HCT116 (cell line): ENCODE measurements around the gene WDR45B.

Experiments
- POLR2A ChIP-seq: IDR thresholded peaks from 2 replicates; pipeline ENCODE4 v1.7.0; 2011; ENCODE audit warnings: borderline replicate concordance; ENCODE audit not compliant: insufficient read depth, insufficient read length; ENCODE audit errors: extremely low read depth
- ZNF274 ChIP-seq: fragments of 200-500 bp; sonication (Bioruptor generic); IDR thresholded peaks from 2 replicates; pipeline ENCODE4 v1.6.1; 2014; ENCODE audit warnings: mild to moderate bottlenecking, low read depth, low read length, inconsistent platforms
- TF ChIP-seq, protein P1 (sequence below), 3 experiments: fragments of 200-600 bp in 1 of 3; sonication (generic) in 1 of 3; IDR thresholded peaks in 2 of 3; conservative IDR thresholded peaks in 1 of 3; 2 replicates each; pipeline ENCODE4 v1.5.1; 2012 to 2017; ENCODE audit warnings: low read depth in 2 of 3, low read length in 2 of 3, antibody characterized with exemption in 1 of 3, borderline replicate concordance in 1 of 3, control low read depth in 1 of 3, mild to moderate bottlenecking in 1 of 3, mixed read lengths in 1 of 3, mixed run types in 1 of 3, moderate library complexity in 1 of 3; ENCODE audit not compliant: insufficient read depth in 1 of 3

DNA sequence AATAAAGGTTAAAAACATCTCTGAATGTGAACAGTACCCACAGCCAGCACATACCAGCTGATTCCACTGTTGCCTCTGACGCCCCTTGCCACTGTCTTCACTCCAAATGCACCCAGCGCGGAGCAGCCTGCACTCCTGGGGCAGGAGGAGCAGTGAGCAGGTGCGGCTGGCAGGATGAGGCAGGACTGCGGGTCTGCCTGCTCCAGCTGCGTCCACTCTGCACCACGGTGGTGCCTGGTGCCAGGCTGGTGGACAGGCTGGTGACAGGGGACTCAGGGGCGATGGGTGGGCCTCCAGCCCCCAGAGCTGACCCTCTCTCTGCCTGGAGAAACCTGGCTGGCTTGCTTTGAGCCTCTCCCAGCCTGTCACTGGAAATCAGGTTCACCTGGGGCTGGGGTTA lies 40.8 kb upstream of the WDR45B start:
- TF ChIP-seq POLR2A = no peak
- TF ChIP-seq, protein P1, sequence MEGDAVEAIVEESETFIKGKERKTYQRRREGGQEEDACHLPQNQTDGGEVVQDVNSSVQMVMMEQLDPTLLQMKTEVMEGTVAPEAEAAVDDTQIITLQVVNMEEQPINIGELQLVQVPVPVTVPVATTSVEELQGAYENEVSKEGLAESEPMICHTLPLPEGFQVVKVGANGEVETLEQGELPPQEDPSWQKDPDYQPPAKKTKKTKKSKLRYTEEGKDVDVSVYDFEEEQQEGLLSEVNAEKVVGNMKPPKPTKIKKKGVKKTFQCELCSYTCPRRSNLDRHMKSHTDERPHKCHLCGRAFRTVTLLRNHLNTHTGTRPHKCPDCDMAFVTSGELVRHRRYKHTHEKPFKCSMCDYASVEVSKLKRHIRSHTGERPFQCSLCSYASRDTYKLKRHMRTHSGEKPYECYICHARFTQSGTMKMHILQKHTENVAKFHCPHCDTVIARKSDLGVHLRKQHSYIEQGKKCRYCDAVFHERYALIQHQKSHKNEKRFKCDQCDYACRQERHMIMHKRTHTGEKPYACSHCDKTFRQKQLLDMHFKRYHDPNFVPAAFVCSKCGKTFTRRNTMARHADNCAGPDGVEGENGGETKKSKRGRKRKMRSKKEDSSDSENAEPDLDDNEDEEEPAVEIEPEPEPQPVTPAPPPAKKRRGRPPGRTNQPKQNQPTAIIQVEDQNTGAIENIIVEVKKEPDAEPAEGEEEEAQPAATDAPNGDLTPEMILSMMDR (IDR thresholded peaks at IDR 0.05 in 2 of 3, conservative IDR thresholded peaks at IDR 0.05 in 1 of 3; ENCODE audit: borderline replicate concordance in 1 of 3, insufficient read depth in 1 of 3, low read depth in 2 of 3, low read length in 2 of 3) = no peak
- TF ChIP-seq ZNF274 = no peak
